H1 (cell line): ENCODE data around the gene GNGT2. TPM values are rescaled to one million over a fixed set of nuclear protein-coding genes. Genes with fewer than 3 reads are reported as not detected.

Experiments used
- CEBPB ChIP-seq: IDR thresholded peaks from 2 replicates; pipeline ENCODE4 v1.6.1; 2012; ENCODE audit warnings: low read depth, low read length
- CHD2 ChIP-seq: IDR thresholded peaks from 2 replicates; pipeline ENCODE4 v1.6.1; 2012; ENCODE audit warnings: low read length, improper control_type of control experiment
- CREB1 ChIP-seq: IDR thresholded peaks from 2 replicates; pipeline ENCODE4 v1.6.1; 2012; ENCODE audit warnings: inconsistent platforms
- CTCF ChIP-seq, 3 experiments: IDR thresholded peaks; 1 replicate in 2 of 3; 2 replicates in 1 of 3; pipeline versions ENCODE4 v1.5.1 to v1.6.1; 2011; ENCODE audit warnings: low read length in 3 of 3, mild to moderate bottlenecking in 3 of 3, inconsistent platforms in 2 of 3, low read depth in 1 of 3, moderate library complexity in 1 of 3; ENCODE audit not compliant: insufficient read depth in 1 of 3; ENCODE audit errors: control extremely low read depth in 1 of 3
- E2F6 ChIP-seq: IDR thresholded peaks from 2 replicates; pipeline ENCODE4 v1.6.1; 2012; ENCODE audit warnings: inconsistent platforms
- EZH2 ChIP-seq: fragments of 200-600 bp; sonication (generic); IDR thresholded peaks from 2 replicates; pipeline ENCODE4 v1.7.1; 2012; ENCODE audit warnings: low read depth, mild to moderate bottlenecking, moderate library complexity, low read length, inconsistent platforms; ENCODE audit not compliant: severe bottlenecking
- GABPA ChIP-seq: IDR thresholded peaks from 2 replicates; pipeline ENCODE4 v1.6.1; 2011; ENCODE audit warnings: mild to moderate bottlenecking, low read length, moderate library complexity, borderline replicate concordance; ENCODE audit not compliant: insufficient read depth
- JUND ChIP-seq: IDR thresholded peaks from 2 replicates; pipeline ENCODE4 v1.6.1; 2011; ENCODE audit warnings: mild to moderate bottlenecking, improper control_type of control experiment, low read length
- MAFK ChIP-seq: IDR thresholded peaks from 2 replicates; pipeline ENCODE4 v1.6.1; 2012; ENCODE audit warnings: low read depth, mild to moderate bottlenecking, improper control_type of control experiment, low read length
- MAX ChIP-seq: IDR thresholded peaks from 2 replicates; pipeline ENCODE4 v1.6.1; 2012; ENCODE audit warnings: inconsistent platforms
- PHF8 ChIP-seq: fragments of 200-600 bp; sonication (generic); conservative IDR thresholded peaks from 2 replicates; pipeline ENCODE4 v1.7.1; 2012; ENCODE audit warnings: low read depth, mild to moderate bottlenecking, inconsistent platforms, low read length, moderate library complexity
- POU5F1 ChIP-seq: IDR thresholded peaks from 2 replicates; pipeline ENCODE4 v1.6.1; 2011; ENCODE audit warnings: low read depth, mild to moderate bottlenecking, low read length, moderate library complexity
- RBBP5 ChIP-seq: IDR thresholded peaks from 2 replicates; pipeline ENCODE4 v1.7.1; 2012; ENCODE audit warnings: low read depth, mild to moderate bottlenecking, inconsistent platforms, low read length, moderate library complexity, borderline replicate concordance
- SIN3A ChIP-seq, 2 experiments: IDR thresholded peaks in 1 of 2; conservative IDR thresholded peaks in 1 of 2; 2 replicates each; pipeline ENCODE4 v1.6.1; 2011 to 2012; ENCODE audit warnings: low read length in 2 of 2, improper control_type of control experiment in 1 of 2, low read depth in 1 of 2, mild to moderate bottlenecking in 1 of 2
- SRF ChIP-seq: IDR thresholded peaks from 2 replicates; pipeline ENCODE4 v1.6.1; 2011; ENCODE audit warnings: mild to moderate bottlenecking, low read depth, low read length, moderate library complexity
- TCF12 ChIP-seq: IDR thresholded peaks from 2 replicates; pipeline ENCODE4 v1.6.1; 2011; ENCODE audit warnings: low read depth, mild to moderate bottlenecking, low read length
- TEAD4 ChIP-seq: IDR thresholded peaks from 2 replicates; pipeline ENCODE4 v1.6.1; 2012; ENCODE audit warnings: low read depth, low read length, inconsistent platforms, mixed read lengths
- YY1 ChIP-seq: IDR thresholded peaks from 2 replicates; pipeline ENCODE4 v1.6.1; 2011; ENCODE audit warnings: low read depth, mild to moderate bottlenecking, low read length
- polyA plus RNA-seq, 7 experiments: library from polyadenylated mRNA; depleted of rRNA in 3 of 7; stranded (reverse) in 5 of 7; unstranded in 2 of 7; fragments of >200 nt in 5 of 7; fragments of 200-250 nt in 2 of 7; gene quantifications; 1 replicate in 5 of 7; 2 replicates in 1 of 7; 4 replicates in 1 of 7; pipeline versions ENCODE4 v1.2.1 to v1.2.3, GENCODE V29; 2011 to 2013; ENCODE audit warnings: missing spikeins in 2 of 7, mixed read lengths in 2 of 7
- total RNA-seq: library from RNA; stranded (reverse); fragmentation: NEBNext Ultra II Directional; extraction: Animal tissue kit (Norgen Biotek cat#: 25700); gene quantifications from 2 replicates; pipeline ENCODE4 v1.2.1, GENCODE V29; 2021

Gene GNGT2
- total and polyA plus RNA-seq, 2 of the 8 experiments (the other 6 are each of a cell fraction or from before 2014, with no cell fraction given) = 1.3 to 1.4 TPM

GRCh38 chr17:49191917-49192741 is 18.2 kb downstream of the GNGT2 start (continued):
- TF ChIP-seq CHD2 (peak; percentile 37; the same call in 1 of the 2 replicates), TEAD4 (0 out of 2 replicates have a peak, but pooled peaks have one; percentile 52), CREB1 (peak; percentile 30; the same call in 1 of the 2 replicates), SRF (peak; percentile 82), CEBPB (peak; percentile 49; the same call in 1 of the 2 replicates), SIN3A (conservative IDR thresholded peaks at IDR 0.05 in 1 of 2, IDR thresholded peaks at IDR 0.05 in 1 of 2; ENCODE audit: low read depth in 1 of 2, low read length in 2 of 2) (0 out of 4 replicates have a peak, but pooled peaks have one; percentile 5 to 67), GABPA (no peak), RBBP5 (peak; percentile 100), E2F6 (0 out of 2 replicates have a peak, but pooled peaks have one; percentile 33), CTCF (IDR thresholded peaks at IDR 0.05; ENCODE audit: control extremely low read depth in 1 of 3, insufficient read depth in 1 of 3, low read depth in 1 of 3, low read length in 3 of 3) (peak in 2 of 3 experiments; percentile 3 to 23; a peak in 2 of 4 replicates), POU5F1 (peak; percentile 64; the same call in 1 of the 2 replicates), EZH2 (no peak), YY1 (no peak), JUND (no peak), MAX (peak; percentile 79), TCF12 (0 out of 2 replicates have a peak, but pooled peaks have one; percentile 5), PHF8 (peak; percentile 73), MAFK (peak; percentile 72; the same call in 1 of the 2 replicates)
- TF ChIP-seq, all 59 proteins: peak for 21
